HEK293 (cell line): Measurements from ENCODE around the gene ZFAND6.
"Not testable (repeated sequence)": the region's sequence is repeated elsewhere in the genome, so short reads cannot be mapped to it uniquely, and the experiment has no call there.

Experiments used
- CTCF ChIA-PET: fragments of 350-600 bp; formaldehyde crosslinking; extraction: SDS; loops from one replicate; lab custom pipeline; 2021; ENCODE audit warnings: antibody characterized with exemption; lab: Yijun Ruan, JAX
- POLR2A ChIA-PET: fragments of 300-600 bp; formaldehyde crosslinking; extraction: SDS; loops from one replicate; lab custom pipeline; 2020; ENCODE audit warnings: antibody characterized with exemption, inconsistent platforms; lab: Yijun Ruan, JAX
- H3K27ac ChIP-seq: fragments of 200-500 bp; sonication (Bioruptor generic); 2 replicates; pipeline ENCODE4 v1.5.1; 2014; ENCODE audit warnings: low read depth, low read length, control low read depth, inconsistent platforms; ENCODE audit errors: extremely low read depth
- H3K36me3 ChIP-seq, 2 experiments: fragments of 200-500 bp in 1 of 2; sonication (Bioruptor generic) in 1 of 2; 1 replicate in 1 of 2; 2 replicates in 1 of 2; pipeline ENCODE4 v1.5.1; 2014 to 2017; ENCODE audit warnings: inconsistent platforms in 2 of 2, low read length in 2 of 2; ENCODE audit not compliant: control insufficient read depth in 2 of 2, insufficient read depth in 1 of 2
- H3K4me1 ChIP-seq: fragments of 200-500 bp; sonication (Bioruptor generic); 2 replicates; pipeline ENCODE4 v1.5.1; 2014; ENCODE audit warnings: mild to moderate bottlenecking, low read length, inconsistent platforms; ENCODE audit not compliant: control insufficient read depth, insufficient read depth
- H3K4me3 ChIP-seq: 2 replicates; pipeline ENCODE4 v1.5.1; 2011; ENCODE audit warnings: low read depth, mild to moderate bottlenecking, control low read depth, low read length, moderate library complexity
- H3K9me3 ChIP-seq: fragments of 200-500 bp; sonication (Bioruptor generic); 2 replicates; pipeline ENCODE4 v1.5.1; 2014; ENCODE audit warnings: low read depth, low read length, inconsistent platforms; ENCODE audit not compliant: control insufficient read depth, insufficient read depth
- MYNN ChIP-seq: fragments of 450-650 bp; formaldehyde crosslinking; IDR thresholded peaks from 2 replicates; pipeline ENCODE4 v1.5.1; 2016; ENCODE audit warnings: missing biosample characterization, missing genetic modification characterization, borderline replicate concordance
- SP2 ChIP-seq: fragments of 450-650 bp; formaldehyde crosslinking; IDR thresholded peaks from 2 replicates; pipeline ENCODE4 v1.5.1; 2016; ENCODE audit warnings: missing biosample characterization, missing genetic modification characterization
- ZFHX2 ChIP-seq: fragments of 450-650 bp; formaldehyde crosslinking; conservative IDR thresholded peaks from 2 replicates; pipeline ENCODE4 v1.5.1; 2016; ENCODE audit warnings: missing biosample characterization, missing genetic modification characterization
- ZNF133 ChIP-seq: fragments of 450-650 bp; formaldehyde crosslinking; IDR thresholded peaks from 2 replicates; pipeline ENCODE4 v1.5.1; 2016; ENCODE audit warnings: missing biosample characterization, missing genetic modification characterization
- ZNF221 ChIP-seq: fragments of 450-650 bp; formaldehyde crosslinking; IDR thresholded peaks from 2 replicates; pipeline ENCODE4 v1.5.1; 2017; ENCODE audit warnings: missing biosample characterization, missing genetic modification characterization, borderline replicate concordance
- ZNF514 ChIP-seq: fragments of 450-650 bp; formaldehyde crosslinking; IDR thresholded peaks from 2 replicates; pipeline ENCODE4 v1.5.1; 2016; ENCODE audit warnings: missing biosample characterization, missing genetic modification characterization
- TF ChIP-seq, protein P1 (sequence below): fragments of 450-650 bp; IDR thresholded peaks from 2 replicates; pipeline ENCODE4 v1.5.1; 2018; ENCODE audit warnings: missing biosample characterization, mild to moderate bottlenecking, missing genetic modification characterization
- TF ChIP-seq, protein P2 (sequence below): fragments of 450-650 bp; formaldehyde crosslinking; IDR thresholded peaks from 2 replicates; pipeline ENCODE4 v1.5.1; 2016; ENCODE audit warnings: missing biosample characterization, missing genetic modification characterization
- TF ChIP-seq, protein P3 (sequence below): fragments of 450-650 bp; IDR thresholded peaks from 2 replicates; pipeline ENCODE4 v1.5.1; 2018; ENCODE audit warnings: missing biosample characterization, missing genetic modification characterization
- TF ChIP-seq, protein P4 (sequence below): fragments of 450-650 bp; formaldehyde crosslinking; IDR thresholded peaks from 2 replicates; pipeline ENCODE4 v1.5.1; 2017; ENCODE audit warnings: missing biosample characterization, missing genetic modification characterization

ZFAND6 gene

DNA sequence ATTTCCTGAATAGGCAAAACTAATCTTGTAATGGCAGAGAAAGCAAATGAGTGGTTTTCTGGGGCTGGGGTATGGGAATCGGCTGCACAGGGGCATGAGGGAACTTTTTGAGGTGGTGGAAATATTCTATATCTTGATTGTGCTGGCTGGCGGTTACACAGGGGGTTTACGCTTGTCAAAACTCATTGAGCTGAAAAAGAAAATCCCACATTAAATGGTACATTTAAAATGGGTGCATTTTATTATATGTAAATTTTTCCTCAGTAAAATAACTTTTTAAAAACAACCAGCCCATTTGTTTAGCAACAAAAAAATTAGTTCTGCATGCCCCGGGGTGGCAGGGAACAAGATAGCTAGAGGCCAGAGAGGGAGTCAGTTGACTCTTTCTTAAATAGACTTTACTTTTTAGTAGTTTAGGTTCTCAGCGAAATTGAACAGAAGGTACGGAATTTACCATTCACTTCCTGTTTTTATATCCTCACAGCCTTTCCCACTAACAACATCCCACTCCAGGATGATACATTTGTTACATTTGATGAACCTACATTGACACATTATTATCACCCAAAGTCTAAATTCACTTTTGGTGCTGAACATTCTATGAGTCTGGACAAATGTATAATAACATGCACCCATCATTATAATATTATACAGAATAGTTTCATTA is 47.3 kb upstream of the ZFAND6 start:
- H3K36me3 ChIP-seq = no peaks in the 10 kb centered on the region; a peak in 1 of 3 replicates
- H3K4me1 ChIP-seq = no peaks in the 10 kb centered on the region
- TF ChIP-seq ZFHX2 (tag by site-specific recombination) (no peak), ZNF221 (tag by site-specific recombination) (no peak), ZNF514 (no peak), MYNN (no peak)
- TF ChIP-seq, protein P1, sequence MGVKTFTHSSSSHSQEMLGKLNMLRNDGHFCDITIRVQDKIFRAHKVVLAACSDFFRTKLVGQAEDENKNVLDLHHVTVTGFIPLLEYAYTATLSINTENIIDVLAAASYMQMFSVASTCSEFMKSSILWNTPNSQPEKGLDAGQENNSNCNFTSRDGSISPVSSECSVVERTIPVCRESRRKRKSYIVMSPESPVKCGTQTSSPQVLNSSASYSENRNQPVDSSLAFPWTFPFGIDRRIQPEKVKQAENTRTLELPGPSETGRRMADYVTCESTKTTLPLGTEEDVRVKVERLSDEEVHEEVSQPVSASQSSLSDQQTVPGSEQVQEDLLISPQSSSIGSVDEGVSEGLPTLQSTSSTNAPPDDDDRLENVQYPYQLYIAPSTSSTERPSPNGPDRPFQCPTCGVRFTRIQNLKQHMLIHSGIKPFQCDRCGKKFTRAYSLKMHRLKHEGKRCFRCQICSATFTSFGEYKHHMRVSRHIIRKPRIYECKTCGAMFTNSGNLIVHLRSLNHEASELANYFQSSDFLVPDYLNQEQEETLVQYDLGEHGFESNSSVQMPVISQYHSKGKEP (tag by site-specific recombination) = no peak
- TF ChIP-seq, protein P2, sequence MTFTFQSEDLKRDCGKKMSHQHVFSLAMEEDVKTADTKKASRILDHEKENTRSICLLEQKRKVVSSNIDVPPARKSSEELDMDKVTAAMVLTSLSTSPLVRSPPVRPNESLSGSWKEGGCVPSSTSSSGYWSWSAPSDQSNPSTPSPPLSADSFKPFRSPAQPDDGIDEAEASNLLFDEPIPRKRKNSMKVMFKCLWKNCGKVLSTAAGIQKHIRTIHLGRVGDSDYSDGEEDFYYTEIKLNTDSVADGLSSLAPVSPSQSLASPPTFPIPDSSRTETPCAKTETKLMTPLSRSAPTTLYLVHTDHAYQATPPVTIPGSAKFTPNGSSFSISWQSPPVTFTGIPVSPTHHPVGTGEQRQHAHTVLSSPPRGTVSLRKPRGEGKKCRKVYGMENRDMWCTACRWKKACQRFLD (tag by site-specific recombination) = no peak
- H3K4me3 ChIP-seq = no peak overlapping the region
- ChIA-PET CTCF (interaction anchor here (0.7 kb wide), 2 partner anchors 10 to 19 kb away, joined by 3 read pairs; no protein-coding TSS in a partner anchor), POLR2A (no interaction called here)
- H3K9me3 ChIP-seq = no peaks in the 10 kb centered on the region
- no peak overlapping the region for H3K27ac ChIP-seq

DNA sequence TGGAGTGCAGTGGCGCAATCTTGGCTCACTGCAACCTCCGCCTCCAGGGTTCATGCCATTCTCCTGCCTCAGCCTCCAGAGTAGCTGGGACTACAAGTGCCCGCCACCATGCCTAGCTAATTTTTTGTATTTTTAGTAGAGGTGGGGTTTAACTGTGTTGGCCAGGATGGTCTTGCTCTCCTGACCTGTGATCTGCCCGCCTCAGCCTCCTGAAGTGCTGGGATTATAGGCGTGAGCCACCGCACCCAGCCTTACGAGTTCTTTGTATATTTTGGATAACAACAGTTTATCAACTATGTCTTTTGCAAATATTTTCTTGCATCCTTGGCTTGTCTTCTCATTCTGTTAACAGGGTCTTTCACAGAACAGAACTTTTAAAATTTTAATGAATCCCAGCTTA is 45.3 kb upstream of the ZFAND6 start:
- H3K9me3 ChIP-seq, H3K4me3 ChIP-seq, CTCF ChIA-PET, H3K4me1 ChIP-seq, H3K27ac ChIP-seq, H3K36me3 ChIP-seq: not testable (repeated sequence)
- POLR2A ChIA-PET = interaction anchor here (0.6 kb wide), 1 partner anchor 595 kb away, joined by 3 read pairs; no protein-coding TSS in a partner anchor

DNA sequence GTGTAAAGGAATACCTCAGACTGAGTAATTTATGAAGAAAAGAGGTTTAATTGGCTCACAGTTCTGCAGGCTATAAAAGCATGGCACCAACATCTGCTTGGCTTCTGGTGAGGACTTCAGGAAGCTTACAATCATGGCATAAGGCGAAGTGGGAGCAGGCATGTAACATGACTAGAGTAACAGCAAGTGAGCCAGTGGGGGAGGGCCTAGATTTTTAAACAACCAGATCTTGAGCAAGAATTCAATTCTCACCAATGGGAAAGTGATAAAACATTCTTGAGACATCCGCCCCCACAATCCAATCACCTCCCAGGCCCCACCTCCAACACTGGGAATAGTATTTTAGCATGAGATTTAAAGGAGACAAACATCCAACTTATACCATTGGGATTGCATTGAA is 44.3 kb upstream of the ZFAND6 start:
- H3K9me3 ChIP-seq = no peaks in the 10 kb centered on the region
- H3K27ac ChIP-seq = no peak overlapping the region
- ChIA-PET CTCF (no interaction called here), POLR2A (no interaction called here)
- no peaks in the 10 kb centered on the region for H3K4me1 ChIP-seq
- no peak overlapping the region for H3K4me3 ChIP-seq
- TF ChIP-seq, protein P3, sequence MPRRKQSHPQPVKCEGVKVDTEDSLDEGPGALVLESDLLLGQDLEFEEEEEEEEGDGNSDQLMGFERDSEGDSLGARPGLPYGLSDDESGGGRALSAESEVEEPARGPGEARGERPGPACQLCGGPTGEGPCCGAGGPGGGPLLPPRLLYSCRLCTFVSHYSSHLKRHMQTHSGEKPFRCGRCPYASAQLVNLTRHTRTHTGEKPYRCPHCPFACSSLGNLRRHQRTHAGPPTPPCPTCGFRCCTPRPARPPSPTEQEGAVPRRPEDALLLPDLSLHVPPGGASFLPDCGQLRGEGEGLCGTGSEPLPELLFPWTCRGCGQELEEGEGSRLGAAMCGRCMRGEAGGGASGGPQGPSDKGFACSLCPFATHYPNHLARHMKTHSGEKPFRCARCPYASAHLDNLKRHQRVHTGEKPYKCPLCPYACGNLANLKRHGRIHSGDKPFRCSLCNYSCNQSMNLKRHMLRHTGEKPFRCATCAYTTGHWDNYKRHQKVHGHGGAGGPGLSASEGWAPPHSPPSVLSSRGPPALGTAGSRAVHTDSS = no peak
- TF ChIP-seq SP2 (tag by site-specific recombination) = no peak
- TF ChIP-seq, protein P4, sequence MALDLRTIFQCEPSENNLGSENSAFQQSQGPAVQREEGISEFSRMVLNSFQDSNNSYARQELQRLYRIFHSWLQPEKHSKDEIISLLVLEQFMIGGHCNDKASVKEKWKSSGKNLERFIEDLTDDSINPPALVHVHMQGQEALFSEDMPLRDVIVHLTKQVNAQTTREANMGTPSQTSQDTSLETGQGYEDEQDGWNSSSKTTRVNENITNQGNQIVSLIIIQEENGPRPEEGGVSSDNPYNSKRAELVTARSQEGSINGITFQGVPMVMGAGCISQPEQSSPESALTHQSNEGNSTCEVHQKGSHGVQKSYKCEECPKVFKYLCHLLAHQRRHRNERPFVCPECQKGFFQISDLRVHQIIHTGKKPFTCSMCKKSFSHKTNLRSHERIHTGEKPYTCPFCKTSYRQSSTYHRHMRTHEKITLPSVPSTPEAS (tag by site-specific recombination) = no peak
- no peak for TF ChIP-seq ZNF133 (tag by site-specific recombination)
- no peaks in the 10 kb centered on the region; a peak in 1 of 3 replicates for H3K36me3 ChIP-seq

DNA sequence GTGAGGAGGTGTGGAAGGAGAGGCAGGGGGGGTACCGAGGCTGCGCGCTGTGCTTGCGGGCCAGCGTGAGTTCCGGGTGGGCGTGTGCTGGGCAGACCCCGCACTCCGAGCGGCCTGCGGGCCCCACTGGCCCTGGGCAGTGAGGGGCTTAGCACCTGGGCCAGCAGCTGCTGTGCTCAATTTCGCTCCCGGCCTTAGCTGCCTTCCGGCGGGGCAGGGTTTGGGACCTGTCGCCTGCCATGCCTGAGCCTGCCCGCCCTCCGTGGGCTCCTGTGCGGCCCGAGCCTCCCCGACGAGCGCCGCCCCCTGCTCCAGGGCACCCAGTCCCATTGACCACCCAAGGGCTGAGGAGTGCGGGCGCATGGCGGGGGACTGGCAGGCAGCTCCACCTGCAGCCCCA is 43.0 kb upstream of the ZFAND6 start:
- H3K4me3 ChIP-seq, H3K9me3 ChIP-seq, H3K4me1 ChIP-seq, H3K36me3 ChIP-seq, POLR2A ChIA-PET, H3K27ac ChIP-seq: not testable (repeated sequence)
- CTCF ChIA-PET = interaction anchor here (0.6 kb wide), 1 partner anchor 44 kb away, joined by 3 read pairs; no protein-coding TSS in a partner anchor

DNA sequence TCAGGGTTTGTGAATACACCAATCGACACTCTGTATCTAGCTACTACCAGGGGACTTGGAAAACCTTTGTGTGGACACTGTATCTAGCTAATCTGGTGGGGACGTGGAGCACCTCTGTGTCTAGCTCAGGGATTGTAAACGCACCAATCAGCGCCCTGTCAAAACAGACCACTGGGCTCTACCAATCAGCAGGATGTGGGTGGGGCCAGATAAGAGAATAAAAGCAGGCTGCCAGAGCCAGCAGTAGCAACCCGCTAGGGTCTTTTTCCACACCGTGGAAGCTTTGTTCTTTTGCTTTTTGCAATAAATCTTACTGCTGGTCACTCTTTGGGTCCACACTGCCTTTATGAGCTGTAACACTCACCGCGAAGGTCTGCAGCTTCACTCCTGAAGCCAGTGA is 42.3 kb upstream of the ZFAND6 start:
- H3K4me1 ChIP-seq, H3K9me3 ChIP-seq, H3K27ac ChIP-seq, H3K4me3 ChIP-seq, H3K36me3 ChIP-seq: not testable (repeated sequence)
- CTCF ChIA-PET = interaction anchor here (0.7 kb wide), 1 partner anchor 247 kb away, joined by 3 read pairs; no protein-coding TSS in a partner anchor
- POLR2A ChIA-PET = interaction anchor here (0.6 to 1.0 kb wide), 2 partner anchors 34 to 94 kb away, joined by 3 read pairs; no protein-coding TSS in a partner anchor
